Neural crest cell (in vitro differentiated cells): ENCODE data around the gene ARHGAP18. TPM values are rescaled to one million over a fixed set of nuclear protein-coding genes. Genes with fewer than 3 reads are reported as not detected.

Source experiments
- DNase-seq: peaks from one replicate; pipeline ENCODE4 v3.0.0; 2021; ENCODE audit warnings: low read depth, mixed read lengths, low spot score
- H3K27ac Mint-ChIP-seq: one replicate; pipeline ENCODE4 v1.8.0; 2021; ENCODE audit warnings: mild to moderate bottlenecking, mixed read lengths; ENCODE audit not compliant: unreplicated experiment
- H3K27me3 Mint-ChIP-seq: 2 replicates; pipeline ENCODE4 v1.8.0; 2021; ENCODE audit warnings: low read depth, mild to moderate bottlenecking, mixed read lengths
- H3K36me3 Mint-ChIP-seq: 2 replicates; pipeline ENCODE4 v1.8.0; 2021; ENCODE audit warnings: low read depth, mild to moderate bottlenecking, mixed read lengths
- H3K4me1 Mint-ChIP-seq: 2 replicates; pipeline ENCODE4 v1.8.0; 2021; ENCODE audit warnings: mixed read lengths
- H3K4me3 Mint-ChIP-seq: one replicate; pipeline ENCODE4 v1.8.0; 2021; ENCODE audit warnings: mild to moderate bottlenecking, mixed read lengths
- H3K9me3 Mint-ChIP-seq: 2 replicates; pipeline ENCODE4 v1.8.0; 2021; ENCODE audit warnings: mixed read lengths
- CTCF ChIP-seq: fragments of 200-600 bp; sonication (generic); conservative IDR thresholded peaks from 2 replicates; pipeline ENCODE4 v1.5.0; 2021; ENCODE audit warnings: antibody characterized with exemption, mild to moderate bottlenecking
- total RNA-seq: library from RNA; stranded (reverse); gene quantifications from 2 replicates; pipeline ENCODE4 v1.2.1, GENCODE V29; 2021

ARHGAP18 gene
- total RNA-seq, 1 donor from 2014 or later, result 3.4 TPM

GRCh38 chr6:129725341-129725740 is 15.4 kb upstream of the ARHGAP18 start:
- no peaks in the 10 kb centered on the region for H3K27me3 Mint-ChIP-seq
- no peaks in the 10 kb centered on the region for H3K4me1 Mint-ChIP-seq
- no peak for DNase-seq
- no peak overlapping the region for H3K4me3 Mint-ChIP-seq
- H3K36me3 Mint-ChIP-seq, result no peaks in the 10 kb centered on the region
- no peaks in the 10 kb centered on the region for H3K9me3 Mint-ChIP-seq
- TF ChIP-seq CTCF, result no peak
- no peak overlapping the region for H3K27ac Mint-ChIP-seq

- no peaks in the 10 kb centered on the region for H3K36me3 Mint-ChIP-seq
- no peak overlapping the region for H3K4me3 Mint-ChIP-seq
- no peak for DNase-seq
- no peaks in the 10 kb centered on the region for H3K27me3 Mint-ChIP-seq
- H3K4me1 Mint-ChIP-seq, result no peaks in the 10 kb centered on the region
- no peaks in the 10 kb centered on the region for H3K9me3 Mint-ChIP-seq
- no peak overlapping the region for H3K27ac Mint-ChIP-seq
- TF ChIP-seq CTCF, result no peak
These were observed 9.7 kb upstream of the ARHGAP18 start for GRCh38 chr6:129719692-129720091.

GRCh38 chr6:129717277-129717676 is 7.3 kb upstream of the ARHGAP18 start:
- DNase-seq, result no peak
- no peaks in the 10 kb centered on the region for H3K4me1 Mint-ChIP-seq
- H3K27ac Mint-ChIP-seq, result no peak overlapping the region
- H3K27me3 Mint-ChIP-seq, result no peaks in the 10 kb centered on the region
- H3K9me3 Mint-ChIP-seq, result no peaks in the 10 kb centered on the region
- no peak for TF ChIP-seq CTCF
- no peak overlapping the region for H3K4me3 Mint-ChIP-seq
- H3K36me3 Mint-ChIP-seq, result no peaks in the 10 kb centered on the region

- no peak for DNase-seq
- Mint-ChIP-seq H3K36me3 (no peaks in the 10 kb centered on the region), H3K27ac (no peak overlapping the region), H3K4me3 (no peak overlapping the region), H3K9me3 (no peaks in the 10 kb centered on the region), H3K27me3 (no peaks in the 10 kb centered on the region), H3K4me1 (peaks cover 24% of the 10 kb centered on the region)
- TF ChIP-seq CTCF, result no peak
These were observed 3.9 kb upstream of the ARHGAP18 start for GRCh38 chr6:129713806-129714333.

- no peaks in the 10 kb centered on the region for H3K36me3 Mint-ChIP-seq
- H3K27me3 Mint-ChIP-seq, result no peaks in the 10 kb centered on the region
- H3K4me1 Mint-ChIP-seq, result peaks cover 35% of the 10 kb centered on the region
- DNase-seq, result no peak
- H3K4me3 Mint-ChIP-seq, result peak overlapping the region; percentile 94
- no peak overlapping the region for H3K27ac Mint-ChIP-seq
- no peak for TF ChIP-seq CTCF
- H3K9me3 Mint-ChIP-seq, result no peaks in the 10 kb centered on the region
These were observed 1.3 kb upstream of the ARHGAP18 start for GRCh38 chr6:129711271-129711631.
